K562 treated with DMSO at 1 percent for 48 hours (cell line): Measurements from ENCODE around the gene CD207. TPM values are rescaled to one million over a fixed set of nuclear protein-coding genes. Genes with fewer than 3 reads are reported as not detected.

Source experiments
- total RNA-seq: library from RNA; unstranded; fragments of 300-600 nt; gene quantifications from 2 replicates; pipeline ENCODE4 v1.2.3, GENCODE V29; 2022; ENCODE audit warnings: low replicate concordance; ENCODE audit errors: extremely low read depth

CD207 gene
- total RNA-seq, result not detected in 2 replicates

DNA sequence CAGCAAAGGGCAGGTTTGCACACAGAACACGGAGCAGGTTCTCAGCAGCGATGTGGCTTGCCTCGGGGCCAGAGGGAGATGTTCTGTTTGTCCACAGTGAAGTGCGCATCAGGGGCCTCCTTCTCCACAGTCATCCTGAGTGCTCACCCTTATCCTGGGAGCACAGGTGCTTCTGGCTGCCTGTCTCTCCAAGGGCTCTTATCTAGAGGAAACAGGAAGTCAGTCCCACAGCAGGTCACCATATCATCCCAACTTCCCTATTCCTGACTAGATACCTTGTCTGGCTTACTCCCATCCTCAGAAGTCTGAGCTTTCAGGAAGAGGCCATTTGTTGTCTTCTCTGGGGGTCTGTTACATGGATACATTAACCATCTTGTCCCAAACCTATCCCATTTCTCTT lies at the start of gene CD207:
CD207 (minus strand) TSS at position 174 of the 400 bp plus-strand sequence; CDS start at position 134, 40 bp downstream.

DNA sequence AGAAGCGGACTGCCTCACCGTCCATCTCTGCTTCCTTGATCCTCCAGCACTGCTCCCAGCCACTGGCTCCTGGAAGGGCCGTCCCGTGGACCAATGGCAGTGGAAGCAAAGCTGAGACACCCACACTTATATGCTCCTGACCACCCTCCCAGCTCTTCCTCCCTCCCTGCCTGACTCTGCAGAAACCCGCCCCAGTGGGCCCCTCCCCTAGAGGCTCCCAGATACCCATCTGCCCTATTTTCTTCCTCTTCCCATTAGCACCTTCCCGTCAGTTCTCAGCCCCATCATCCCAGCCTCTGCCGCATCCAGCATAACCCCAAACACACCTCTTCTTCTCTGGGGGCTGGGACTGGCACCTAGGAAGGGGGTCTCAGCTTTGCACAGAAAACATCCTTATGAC lies 15.1 kb downstream of the CD207 start, which contains the start of gene CLEC4F:
CLEC4F (minus strand) TSS at position 101 of the 400 bp plus-strand sequence; CDS start at position 25, 76 bp downstream.

DNA sequence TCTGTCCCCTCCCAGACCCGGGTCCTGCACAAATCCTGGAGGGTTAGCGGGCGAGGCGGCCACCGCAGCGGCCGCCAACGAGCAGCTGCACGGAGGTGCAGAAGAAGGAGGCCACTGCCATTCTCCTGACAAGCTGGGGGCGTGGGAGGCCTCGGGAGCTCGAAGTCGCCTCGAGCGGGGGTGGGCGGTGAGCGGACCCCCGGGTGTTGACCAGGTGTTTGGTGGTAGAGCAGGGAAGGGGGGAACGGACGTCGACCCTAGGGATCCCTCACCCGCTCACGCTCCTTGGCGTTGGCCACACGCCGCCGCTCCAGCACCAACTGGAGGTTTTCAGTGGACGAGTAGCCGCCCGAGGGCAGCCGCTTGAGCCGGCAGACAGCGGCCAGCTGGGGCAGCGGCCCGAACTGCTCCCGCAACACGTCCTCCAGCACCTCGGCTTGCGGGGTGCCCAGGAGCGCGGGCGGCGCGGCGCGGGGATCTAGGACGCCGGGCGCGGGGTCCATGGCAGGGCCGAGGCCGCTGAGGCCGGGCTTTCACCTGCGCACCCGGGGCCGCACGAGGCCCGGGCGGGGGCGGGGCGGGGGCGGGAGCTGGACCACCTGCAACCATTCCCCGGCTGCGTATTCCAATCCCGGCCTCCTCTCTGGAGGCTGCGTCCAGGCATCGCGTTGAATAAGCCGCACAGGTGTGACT lies 45.3 kb downstream of the CD207 start, which contains the start of gene FIGLA:
FIGLA (minus strand) TSS at position 508 of the 693 bp plus-strand sequence; CDS start at position 503, 5 bp downstream.

Other genes starting within 250 kb of the CD207 start
- not detected in 2 replicates for gene ADD2, start 67.6 kb downstream of the CD207 start, total RNA-seq
- not detected in 2 replicates for gene FIGLA, start 45.2 kb downstream of the CD207 start, total RNA-seq
- not detected in 2 replicates for gene CLEC4F, start 15.2 kb downstream of the CD207 start, total RNA-seq
- not detected in 2 replicates for gene VAX2, start 64.8 kb upstream of the CD207 start, total RNA-seq
- not detected in 2 replicates for gene ATP6V1B1, start 100.1 kb upstream of the CD207 start, total RNA-seq
- not detected in 2 replicates for gene ANKRD53, start 142.8 kb upstream of the CD207 start, total RNA-seq
- gene TEX261, start 159.1 kb upstream of the CD207 start, total RNA-seq, result not detected in 2 replicates
- gene NAGK, start 232.8 kb upstream of the CD207 start, total RNA-seq, result not detected in 2 replicates